Astrocyte of the cerebellum (primary cell): ENCODE data around the gene CLNK.

Source experiments
- DNase-seq: peaks from one replicate; pipeline ENCODE4 v3.0.0-alpha.2; 2011; ENCODE audit warnings: low read depth
- H3K4me3 ChIP-seq: 2 replicates; pipeline ENCODE4 v1.5.1; 2011; ENCODE audit warnings: mild to moderate bottlenecking, low read depth, low read length, moderate library complexity
- in situ Hi-C: cut with HindIII; loops from 2 replicates; pipeline ENCODE4 v1.10.0; 2017; ENCODE audit warnings: low sequenced_read_pairs
- TF ChIP-seq, protein P1 (sequence below): IDR thresholded peaks from 2 replicates; pipeline ENCODE4 v1.5.1; 2012; ENCODE audit warnings: low read length, low read depth, moderate library complexity, mild to moderate bottlenecking; ENCODE audit errors: missing control alignments

CLNK gene

DNA sequence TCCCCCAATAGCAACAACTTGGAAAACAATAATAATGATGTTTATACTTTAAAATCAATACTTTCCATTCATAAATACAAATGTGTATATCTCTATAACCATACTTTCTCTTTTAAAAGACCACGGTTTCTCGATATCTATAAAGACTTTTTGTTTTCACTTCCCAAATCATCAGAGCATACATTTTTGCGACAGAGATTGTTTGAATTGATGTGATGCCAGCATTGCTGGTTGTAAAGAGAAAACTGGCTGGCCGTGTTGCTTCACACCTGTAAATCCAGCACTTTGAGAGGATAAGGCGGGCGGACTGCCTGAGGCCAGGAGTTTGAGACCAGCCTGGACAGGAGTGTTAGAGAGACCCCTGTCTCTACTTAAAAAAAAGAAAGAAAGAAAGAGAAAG is 149.7 kb downstream of the CLNK start:
- no peak for DNase-seq
- no peak overlapping the region for H3K4me3 ChIP-seq
- in situ Hi-C loops, result no loop called here
- TF ChIP-seq, protein P1, sequence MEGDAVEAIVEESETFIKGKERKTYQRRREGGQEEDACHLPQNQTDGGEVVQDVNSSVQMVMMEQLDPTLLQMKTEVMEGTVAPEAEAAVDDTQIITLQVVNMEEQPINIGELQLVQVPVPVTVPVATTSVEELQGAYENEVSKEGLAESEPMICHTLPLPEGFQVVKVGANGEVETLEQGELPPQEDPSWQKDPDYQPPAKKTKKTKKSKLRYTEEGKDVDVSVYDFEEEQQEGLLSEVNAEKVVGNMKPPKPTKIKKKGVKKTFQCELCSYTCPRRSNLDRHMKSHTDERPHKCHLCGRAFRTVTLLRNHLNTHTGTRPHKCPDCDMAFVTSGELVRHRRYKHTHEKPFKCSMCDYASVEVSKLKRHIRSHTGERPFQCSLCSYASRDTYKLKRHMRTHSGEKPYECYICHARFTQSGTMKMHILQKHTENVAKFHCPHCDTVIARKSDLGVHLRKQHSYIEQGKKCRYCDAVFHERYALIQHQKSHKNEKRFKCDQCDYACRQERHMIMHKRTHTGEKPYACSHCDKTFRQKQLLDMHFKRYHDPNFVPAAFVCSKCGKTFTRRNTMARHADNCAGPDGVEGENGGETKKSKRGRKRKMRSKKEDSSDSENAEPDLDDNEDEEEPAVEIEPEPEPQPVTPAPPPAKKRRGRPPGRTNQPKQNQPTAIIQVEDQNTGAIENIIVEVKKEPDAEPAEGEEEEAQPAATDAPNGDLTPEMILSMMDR, result no peak

DNA sequence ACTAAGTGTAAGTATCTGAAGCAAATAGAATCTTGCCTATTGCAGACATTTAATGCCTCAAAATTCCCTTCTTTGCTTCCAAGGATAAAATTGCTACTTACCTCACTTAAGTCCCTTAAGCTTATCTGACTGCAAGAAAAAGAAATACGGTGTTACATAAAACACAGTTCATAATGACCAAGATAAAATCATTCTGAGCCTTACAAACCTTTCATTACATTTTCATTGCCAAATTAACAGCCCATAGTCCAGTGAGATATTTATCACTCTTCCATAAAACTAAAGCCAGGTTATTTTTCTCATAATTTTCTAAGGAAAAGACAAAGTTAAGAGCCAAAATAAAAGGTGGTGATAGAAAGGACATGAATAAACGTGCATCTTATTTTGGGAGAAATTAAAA is 152.4 kb downstream of the CLNK start:
- H3K4me3 ChIP-seq, result no peak overlapping the region
- DNase-seq, result no peak
- TF ChIP-seq, protein P1, result no peak
- in situ Hi-C loops, result no loop called here

DNA sequence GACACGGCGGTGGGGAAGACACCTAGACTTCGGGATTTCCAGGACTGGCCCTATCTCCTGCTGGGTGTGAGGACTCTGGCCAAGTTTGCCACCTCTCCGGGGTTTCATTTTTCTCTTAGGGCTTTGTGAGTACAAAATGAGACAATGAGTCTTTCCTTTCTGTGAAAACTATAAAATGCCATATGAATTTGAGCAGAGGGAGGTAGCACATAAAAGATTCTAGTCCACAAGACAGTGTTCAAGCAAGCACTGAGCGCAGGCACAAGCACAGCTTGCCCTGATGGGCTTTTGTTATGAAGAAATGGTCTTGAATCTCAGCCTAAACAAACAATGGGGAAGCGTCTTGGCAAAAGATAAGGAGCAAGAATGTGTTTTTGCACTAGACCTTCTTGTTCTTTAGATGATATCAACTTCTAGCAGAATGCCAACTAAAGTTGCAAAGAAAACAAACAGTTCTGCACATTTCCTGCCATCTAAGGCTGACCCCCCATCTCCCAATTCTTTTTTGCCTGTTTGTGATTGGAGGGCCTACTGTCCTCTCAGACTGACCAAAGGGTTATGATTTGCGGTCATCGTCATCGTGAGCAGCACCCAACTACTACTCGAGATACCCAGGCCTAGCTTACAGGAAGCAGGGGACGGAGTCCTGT is 154.3 kb downstream of the CLNK start:
- TF ChIP-seq, protein P1, result no peak
- in situ Hi-C loops, result no loop called here
- peak; percentile 27 for DNase-seq
- H3K4me3 ChIP-seq, result no peak overlapping the region

DNA sequence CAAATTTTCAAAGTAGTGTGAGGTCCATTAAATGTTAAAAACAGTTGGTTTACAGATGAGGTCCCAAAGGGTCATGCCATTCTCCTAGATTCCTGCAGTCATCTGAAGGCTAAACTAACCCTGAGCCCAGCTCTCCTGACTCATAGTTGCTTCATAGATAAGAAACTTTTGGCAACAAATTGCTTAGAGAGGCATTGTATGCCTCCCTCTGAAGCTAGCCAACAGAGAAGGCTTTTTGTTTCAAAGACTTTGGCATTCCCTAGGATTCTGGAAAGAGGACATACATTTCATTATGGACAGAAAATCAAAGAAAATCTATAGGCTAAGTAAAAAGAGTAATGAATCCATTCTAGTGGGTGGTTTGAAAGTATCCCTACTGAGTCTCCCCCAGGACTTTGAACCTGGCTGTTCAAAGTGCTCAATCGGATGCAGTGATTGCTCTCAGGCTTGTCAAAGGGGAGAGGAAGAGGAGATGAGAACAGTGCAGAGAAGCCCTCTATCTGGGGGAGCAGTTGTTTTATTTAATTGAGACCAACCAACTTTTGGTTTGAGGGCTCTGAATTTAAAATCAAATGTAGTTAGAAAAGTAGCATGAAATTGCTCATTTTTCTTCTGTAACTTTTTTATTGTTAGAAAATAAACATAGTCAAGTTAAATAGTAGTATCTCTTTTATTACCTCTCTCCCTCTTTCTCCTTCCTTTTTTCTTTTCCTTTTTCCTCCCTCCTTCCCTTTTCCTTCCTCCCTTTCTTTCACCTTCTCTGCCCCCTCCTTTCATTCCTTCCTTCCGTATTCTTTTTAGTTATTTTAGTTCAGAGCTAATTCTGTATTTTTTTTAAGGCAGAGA is 155.1 kb downstream of the CLNK start:
- in situ Hi-C loops, result no loop called here
- no peak overlapping the region for H3K4me3 ChIP-seq
- TF ChIP-seq, protein P1, result no peak
- DNase-seq, result no peak

DNA sequence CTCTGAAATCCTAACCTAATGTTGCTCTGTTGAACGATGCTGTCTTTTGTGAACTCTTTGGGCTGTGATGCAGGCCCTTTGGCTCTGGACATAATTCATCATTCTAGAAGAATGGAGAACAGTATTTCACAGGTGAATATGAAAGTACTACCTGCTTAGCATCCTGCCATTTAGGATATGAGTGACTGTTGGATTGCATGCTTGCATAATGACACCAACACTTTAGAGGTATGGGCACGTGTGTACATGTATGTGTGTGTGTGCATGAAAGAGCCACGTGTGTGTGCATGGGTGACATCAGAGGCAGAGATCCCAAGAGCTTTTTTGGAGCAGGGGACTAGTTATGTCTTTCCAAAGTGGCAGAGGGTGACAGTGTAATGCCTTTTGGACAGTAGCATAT is 157.1 kb downstream of the CLNK start:
- no peak overlapping the region for H3K4me3 ChIP-seq
- no peak for DNase-seq
- in situ Hi-C loops, result no loop called here
- TF ChIP-seq, protein P1, result no peak

DNA sequence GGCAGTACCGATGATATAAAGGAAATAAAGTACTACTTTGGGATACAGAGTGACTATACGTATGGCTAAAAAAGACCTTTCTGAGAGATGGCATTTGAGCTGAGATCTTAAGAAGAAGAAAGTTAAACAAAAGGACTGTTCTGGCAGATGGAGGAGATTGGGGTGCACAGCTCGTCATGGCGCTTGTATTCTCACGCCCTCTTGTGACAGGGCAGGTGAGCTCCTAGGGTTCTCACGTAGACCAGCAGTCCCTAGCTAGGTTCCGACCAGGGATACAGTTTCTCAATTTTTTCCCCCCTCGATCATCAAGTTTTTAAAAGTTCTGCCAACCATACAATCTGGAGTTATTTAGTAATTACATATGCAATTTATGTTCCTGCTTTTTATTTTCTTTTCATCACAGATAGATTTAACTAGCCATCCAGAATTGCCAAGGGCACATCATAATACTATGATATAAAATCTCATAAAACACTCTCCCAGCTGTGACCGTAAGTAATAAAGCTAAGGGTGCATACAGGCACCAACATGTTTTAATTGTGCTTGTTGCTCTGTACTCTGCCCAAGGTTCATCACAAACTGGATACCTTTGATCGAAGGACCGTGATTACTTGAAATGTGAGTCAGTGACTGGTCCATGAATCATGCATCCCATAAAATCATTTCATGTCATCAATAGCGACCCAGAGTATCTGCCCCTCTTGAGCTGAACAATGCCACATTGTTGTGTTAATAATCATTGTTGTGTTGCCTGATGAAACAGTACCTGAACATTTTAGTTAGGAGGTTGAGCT is 157.9 kb downstream of the CLNK start:
- in situ Hi-C loops, result no loop called here
- no peak for DNase-seq
- TF ChIP-seq, protein P1, result no peak
- no peak overlapping the region for H3K4me3 ChIP-seq
